Measurements from ENCODE around the gene COL18A1.

COL18A1 gene

GRCh38 chr21:45533846-45534635 is 129.1 kb downstream of the COL18A1 start:
- Histone ChIP-seq H3K79me2 (ENCODE audit: insufficient read depth, low read length) (peaks cover 41% of the 10 kb centered on the region), H2AFZ (ENCODE audit: low read length) (no peak overlapping the region), H3K4me2 (ENCODE audit: low read depth, low read length, poor library complexity, severe bottlenecking) (no peak overlapping the region), H3K9ac (ENCODE audit: low read depth, low read length, poor library complexity, severe bottlenecking) (no peak overlapping the region), H3F3A (ENCODE audit: low read depth) (no peaks in the 10 kb centered on the region), H3K4me1 (ENCODE audit: insufficient read depth, low read length, poor library complexity, severe bottlenecking) (peaks cover 10% of the 10 kb centered on the region), H3K9me2 (replicated peaks; ENCODE audit: low read depth, low read length) (no peaks in the 10 kb centered on the region), H3K27me3 (ENCODE audit: insufficient read depth, low read length, poor library complexity, severe bottlenecking) (no peaks in the 10 kb centered on the region), H3K36me3 (ENCODE audit: insufficient read depth, low read length) (peaks cover 24% of the 10 kb centered on the region; the same call in 1 of the 2 replicates), H3K9me3 (ENCODE audit: insufficient read depth, low read depth, low read length) (no peaks in the 10 kb centered on the region), H3K4me3 (ENCODE audit: low read length, poor library complexity, severe bottlenecking) (no peak overlapping the region), H4K20me1 (ENCODE audit: insufficient read depth, low read length, poor library complexity, severe bottlenecking) (no peaks in the 10 kb centered on the region)
- TF ChIP-seq CTCF (conservative IDR thresholded peaks at IDR 0.05; ENCODE audit: low read length) (no peak), EZH2phosphoT487 (IDR thresholded peaks at IDR 0.05; ENCODE audit: borderline replicate concordance) (no peak)

DNA sequence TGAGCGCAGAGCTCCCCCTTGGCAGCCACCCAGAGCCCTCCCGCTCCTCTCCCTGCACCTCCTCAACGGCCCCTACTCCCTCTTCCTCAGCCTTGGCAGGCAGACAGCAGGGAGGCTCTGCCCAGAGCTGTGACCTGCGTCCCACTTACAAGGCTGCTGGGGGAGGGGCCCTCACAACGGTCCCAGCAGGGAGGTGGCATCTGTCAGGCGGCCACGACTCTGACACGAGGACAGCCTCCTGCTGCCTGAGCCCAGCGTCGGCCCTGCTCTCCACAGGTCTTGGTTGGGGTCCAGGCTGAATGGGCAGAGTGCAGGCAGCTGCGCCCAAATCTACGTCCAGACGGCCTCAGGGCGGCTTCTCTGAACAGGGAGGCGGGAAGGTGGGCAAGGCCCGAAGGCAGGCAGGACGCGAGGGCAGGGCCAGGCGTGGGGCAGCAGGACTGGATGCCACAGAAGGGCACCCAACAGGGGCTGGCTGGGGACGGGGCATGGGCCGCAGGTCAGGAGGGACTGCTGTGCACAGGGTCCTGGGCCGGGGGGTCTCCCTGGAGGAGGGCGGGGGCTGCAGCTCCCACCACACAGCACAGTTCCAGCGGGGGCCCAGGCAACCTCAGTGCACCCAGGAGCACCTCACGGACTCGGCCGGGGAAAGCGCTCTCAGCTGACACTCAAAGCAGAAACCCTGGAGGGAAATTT is 129.8 kb downstream of the COL18A1 start:
- H3K27me3 ChIP-seq (ENCODE audit: insufficient read depth, low read length, poor library complexity, severe bottlenecking): no peaks in the 10 kb centered on the region
- H2AFZ ChIP-seq (ENCODE audit: low read length): no peak overlapping the region
- peaks cover 49% of the 10 kb centered on the region for H3K79me2 ChIP-seq (ENCODE audit: insufficient read depth, low read length)
- peaks cover 4% of the 10 kb centered on the region for H4K20me1 ChIP-seq (ENCODE audit: insufficient read depth, low read length, poor library complexity, severe bottlenecking)
- peaks cover 10% of the 10 kb centered on the region for H3K4me1 ChIP-seq (ENCODE audit: insufficient read depth, low read length, poor library complexity, severe bottlenecking)
- H3F3A ChIP-seq (ENCODE audit: low read depth): no peaks in the 10 kb centered on the region
- TF ChIP-seq EZH2phosphoT487 (IDR thresholded peaks at IDR 0.05; ENCODE audit: borderline replicate concordance) (no peak), CTCF (conservative IDR thresholded peaks at IDR 0.05; ENCODE audit: low read length) (no peak)
- H3K9ac ChIP-seq (ENCODE audit: low read depth, low read length, poor library complexity, severe bottlenecking): no peak overlapping the region
- H3K9me3 ChIP-seq (ENCODE audit: insufficient read depth, low read depth, low read length): no peaks in the 10 kb centered on the region
- no peaks in the 10 kb centered on the region for H3K9me2 ChIP-seq (replicated peaks; ENCODE audit: low read depth, low read length)
- peaks cover 17% of the 10 kb centered on the region; the same call in 1 of the 2 replicates for H3K36me3 ChIP-seq (ENCODE audit: insufficient read depth, low read length)
- H3K4me2 ChIP-seq (ENCODE audit: low read depth, low read length, poor library complexity, severe bottlenecking): no peak overlapping the region
- H3K4me3 ChIP-seq (ENCODE audit: low read length, poor library complexity, severe bottlenecking): no peak overlapping the region

DNA sequence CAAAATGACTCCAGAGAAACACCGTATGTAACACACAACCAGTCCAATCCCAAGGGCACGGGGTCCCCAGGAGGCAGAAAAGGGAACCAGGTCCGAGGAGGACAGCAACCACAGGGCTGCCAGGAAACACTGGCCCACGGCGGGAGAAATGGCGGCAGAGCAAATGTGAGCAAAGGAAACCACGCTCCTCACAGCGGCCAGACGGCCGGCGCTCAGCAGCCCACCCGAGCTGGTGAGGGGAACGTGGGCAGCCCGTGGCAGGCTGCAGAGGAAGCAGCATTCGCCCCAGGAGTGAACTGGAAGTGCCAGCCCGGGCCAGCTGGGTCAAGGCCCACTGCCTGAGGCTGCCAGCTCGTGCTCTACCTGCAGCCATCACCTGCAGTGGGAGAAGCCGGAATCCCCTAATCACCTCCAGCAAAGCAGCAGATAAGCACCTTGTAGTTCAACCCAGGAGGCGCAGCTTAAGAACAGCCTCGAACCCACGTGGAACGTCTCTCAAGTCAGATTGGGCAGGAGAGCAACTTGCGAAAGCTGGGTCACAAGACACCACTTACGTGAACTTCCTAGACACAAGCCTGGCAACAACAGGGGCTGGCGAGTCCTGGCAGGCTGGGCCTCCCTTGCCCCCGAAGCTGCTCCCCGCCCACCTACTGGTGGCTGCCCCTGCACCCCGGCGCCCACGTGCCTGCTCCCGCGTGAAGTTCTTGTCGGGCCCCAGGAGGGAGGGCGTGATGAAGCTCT is 130.5 kb downstream of the COL18A1 start:
- H3F3A ChIP-seq (ENCODE audit: low read depth): no peaks in the 10 kb centered on the region
- no peak overlapping the region for H2AFZ ChIP-seq (ENCODE audit: low read length)
- H3K9me3 ChIP-seq (ENCODE audit: insufficient read depth, low read depth, low read length): no peaks in the 10 kb centered on the region
- H3K4me1 ChIP-seq (ENCODE audit: insufficient read depth, low read length, poor library complexity, severe bottlenecking): peaks cover 12% of the 10 kb centered on the region
- H3K36me3 ChIP-seq (ENCODE audit: insufficient read depth, low read length): peaks cover 10% of the 10 kb centered on the region; the same call in 1 of the 2 replicates
- no peak for TF ChIP-seq EZH2phosphoT487 (IDR thresholded peaks at IDR 0.05; ENCODE audit: borderline replicate concordance)
- no peak for TF ChIP-seq CTCF (conservative IDR thresholded peaks at IDR 0.05; ENCODE audit: low read length)
- no peaks in the 10 kb centered on the region for H3K9me2 ChIP-seq (replicated peaks; ENCODE audit: low read depth, low read length)
- H3K4me3 ChIP-seq (ENCODE audit: low read length, poor library complexity, severe bottlenecking): no peak overlapping the region
- no peak overlapping the region for H3K9ac ChIP-seq (ENCODE audit: low read depth, low read length, poor library complexity, severe bottlenecking)
- no peak overlapping the region for H3K4me2 ChIP-seq (ENCODE audit: low read depth, low read length, poor library complexity, severe bottlenecking)
- peaks cover 11% of the 10 kb centered on the region for H4K20me1 ChIP-seq (ENCODE audit: insufficient read depth, low read length, poor library complexity, severe bottlenecking)
- no peaks in the 10 kb centered on the region for H3K27me3 ChIP-seq (ENCODE audit: insufficient read depth, low read length, poor library complexity, severe bottlenecking)
- H3K79me2 ChIP-seq (ENCODE audit: insufficient read depth, low read length): peaks cover 56% of the 10 kb centered on the region

All from Loucy (cell line).